B cell (primary cell): ENCODE measurements around the gene RIPOR3. TPM values are rescaled to one million over a fixed set of nuclear protein-coding genes. Genes with fewer than 3 reads are reported as not detected.

Experiments
- ATAC-seq: fragments of 200-7000 bp; cut with Tn5 transposase; one replicate; pipeline ENCODE4 v1.10.0; 2021; ENCODE audit warnings: low read depth, mild to moderate bottlenecking, moderate number of reproducible peaks, moderate library complexity
- CTCF ChIA-PET: fragments of 350-600 bp; sonication (Branson Sonifier 250); formaldehyde crosslinking; loops from one replicate; lab custom pipeline; 2021; ENCODE audit warnings: antibody characterized with exemption, inconsistent platforms; lab: Charles Lee
- POLR2A ChIA-PET: fragments of 350-600 bp; sonication (Branson Sonifier 250); formaldehyde crosslinking; loops from one replicate; lab custom pipeline; 2021; ENCODE audit warnings: antibody characterized with exemption; lab: Charles Lee
- DNase-seq: peaks from one replicate; pipeline ENCODE4 v3.0.0; 2013
- H2AFZ ChIP-seq: 2 replicates; pipeline ENCODE4 v1.6.1; 2012; ENCODE audit warnings: mild to moderate bottlenecking, low read depth, low read length; ENCODE audit not compliant: insufficient read depth, poor library complexity, severe bottlenecking
- H3K27ac ChIP-seq, 2 donors: 1 replicate in 1 of 2; 2 replicates in 1 of 2; pipeline ENCODE4 v1.5.1; 2012 to 2013; ENCODE audit warnings: low read length in 2 of 2, mild to moderate bottlenecking in 2 of 2, moderate library complexity in 1 of 2
- H3K27me3 ChIP-seq, 4 experiments: fragments of 200-600 bp in 1 of 4; sonication (generic) in 1 of 4; replicated peaks in 1 of 4; 1 replicate in 2 of 4; 2 replicates in 2 of 4; pipeline versions ENCODE4 v1.6.1 to v1.7.0; 2013 to 2016; ENCODE audit warnings: low read length in 3 of 4, mild to moderate bottlenecking in 2 of 4, mixed read lengths in 1 of 4, moderate library complexity in 1 of 4; ENCODE audit not compliant: insufficient read depth in 4 of 4, control insufficient read depth in 3 of 4; ENCODE audit errors: control extremely low read depth in 1 of 4
- H3K36me3 ChIP-seq, 2 experiments: replicated peaks in 1 of 2; 1 replicate in 1 of 2; 2 replicates in 1 of 2; pipeline versions ENCODE4 v1.6.1 to v1.7.1; 2013; ENCODE audit warnings: low read length in 1 of 2; ENCODE audit not compliant: insufficient read depth in 2 of 2, control insufficient read depth in 1 of 2; ENCODE audit errors: control extremely low read depth in 1 of 2, extremely low read depth in 1 of 2
- H3K4me1 ChIP-seq, 2 donors: fragments of 200-600 bp in 1 of 2; sonication (generic) in 1 of 2; 1 replicate in 1 of 2; 2 replicates in 1 of 2; pipeline versions ENCODE4 v1.5.1 to v1.6.1; 2013 to 2017; ENCODE audit warnings: low read length in 2 of 2; ENCODE audit not compliant: control insufficient read depth in 2 of 2, insufficient read depth in 2 of 2
- H3K4me2 ChIP-seq: replicated peaks from 2 replicates; pipeline ENCODE3; 2012; ENCODE audit warnings: mild to moderate bottlenecking, low read depth, low read length; ENCODE audit not compliant: poor library complexity, severe bottlenecking
- H3K4me3 ChIP-seq, 5 experiments: fragments of 200-600 bp in 1 of 5; sonication (generic) in 1 of 5; 1 replicate in 3 of 5; 2 replicates in 2 of 5; pipeline versions ENCODE4 v1.5.1 to v1.7.0; 2011 to 2016; ENCODE audit warnings: low read length in 4 of 5, mild to moderate bottlenecking in 4 of 5, low read depth in 2 of 5, control low read depth in 1 of 5, moderate library complexity in 1 of 5; ENCODE audit not compliant: insufficient read depth in 1 of 5; ENCODE audit errors: control extremely low read depth in 1 of 5, extremely low read depth in 1 of 5
- H3K79me2 ChIP-seq: fragments of 200-600 bp; sonication (generic); one replicate; pipeline ENCODE4 v1.6.0; 2016; ENCODE audit warnings: low read length; ENCODE audit not compliant: control insufficient read depth, insufficient read depth
- H3K9ac ChIP-seq: fragments of 200-600 bp; sonication (generic); 2 replicates; pipeline ENCODE4 v1.6.1; 2017; ENCODE audit warnings: mild to moderate bottlenecking, low read length, moderate library complexity
- H3K9me3 ChIP-seq, 3 donors: one replicate each; pipeline versions ENCODE4 v1.6.1 to v1.7.1; 2013; ENCODE audit warnings: low read length in 2 of 3; ENCODE audit not compliant: control insufficient read depth in 2 of 3, insufficient read depth in 1 of 3; ENCODE audit errors: control extremely low read depth in 1 of 3
- H4K20me1 ChIP-seq: 2 replicates; pipeline ENCODE4 v1.6.0; 2012; ENCODE audit warnings: mild to moderate bottlenecking, low read length; ENCODE audit not compliant: insufficient read depth, control insufficient read depth, poor library complexity, severe bottlenecking
- H3K27ac Mint-ChIP-seq: one replicate; pipeline ENCODE4 v1.8.0; 2021; ENCODE audit warnings: mixed read lengths
- H3K27me3 Mint-ChIP-seq: one replicate; pipeline ENCODE4 v1.8.0; 2021; ENCODE audit warnings: mixed read lengths
- H3K4me1 Mint-ChIP-seq: one replicate; pipeline ENCODE4 v1.8.0; 2021; ENCODE audit warnings: mixed read lengths
- H3K4me3 Mint-ChIP-seq: one replicate; pipeline ENCODE4 v1.8.0; 2021; ENCODE audit warnings: mixed read lengths
- H3K9me3 Mint-ChIP-seq: one replicate; pipeline ENCODE4 v1.8.0; 2022; ENCODE audit warnings: mixed read lengths; ENCODE audit not compliant: insufficient read depth
- CTCF ChIP-seq: fragments of 200-600 bp; IDR thresholded peaks from one replicate; pipeline ENCODE4 v1.8.0; 2022; ENCODE audit warnings: antibody characterized with exemption, mild to moderate bottlenecking
- EZH2 ChIP-seq: IDR thresholded peaks from 2 replicates; pipeline ENCODE4 v1.6.1; 2012; ENCODE audit warnings: borderline replicate concordance, low read depth, mild to moderate bottlenecking, moderate library complexity, low read length; ENCODE audit not compliant: insufficient read depth, poor library complexity, severe bottlenecking
- WGBS: methylation state at CpG from one replicate; pipeline ENCODE4 v1.1.5; 2013; ENCODE audit warnings: missing lambda C conversion rate; ENCODE audit not compliant: insufficient coverage; 5-methylcytosine and 5-hydroxymethylcytosine counted together
- intact Hi-C: fragments of 100-400 bp; cut with micrococcal nuclease; formaldehyde crosslinking; loops from one replicate; pipeline ENCODE4 v1.10.0; 2022
- polyA plus RNA-seq: library from polyadenylated mRNA; depleted of rRNA; stranded (reverse); fragments of >200 nt; gene quantifications from 2 replicates; pipeline ENCODE4 v1.2.3, GENCODE V29; 2012
- total RNA-seq, 2 donors: library from RNA; stranded (reverse); fragments of 120-200 nt in 1 of 2; gene quantifications; 1 replicate in 1 of 2; 2 replicates in 1 of 2; pipeline versions ENCODE4 v1.2.3 to v1.2.4, GENCODE V29; 2013 to 2022

The RIPOR3 gene
- total and polyA plus RNA-seq, 2 donors (not counting 1 experiment from before 2014, with no cell fraction given), result 0.09 to 0.27 TPM

- Histone ChIP-seq H3K4me3 (no peak overlapping the region), H3K27ac (peak overlapping the region; percentile 40 to 75), H3K4me1 (peaks cover 70 to 72% of the 10 kb centered on the region in 2 donors), H3K36me3 (peaks cover 9 to 13% of the 10 kb centered on the region in 2 experiments), H3K9me3 (peaks cover 3 to 5% (median 4%) of the 10 kb centered on the region in 3 donors), H3K9ac (no peak overlapping the region), H4K20me1 (peaks cover 8% of the 10 kb centered on the region), H3K4me2 (peak overlapping the region; percentile 48), H3K79me2 (peaks cover 99% of the 10 kb centered on the region), H2AFZ (no peak overlapping the region), H3K27me3 (no peaks in the 10 kb centered on the region)
- Mint-ChIP-seq H3K4me1 (peaks cover 39% of the 10 kb centered on the region), H3K4me3 (peak overlapping the region; percentile 53), H3K9me3 (no peaks in the 10 kb centered on the region), H3K27me3 (no peaks in the 10 kb centered on the region), H3K27ac (peak overlapping the region; percentile 90)
- no peak for TF ChIP-seq CTCF
- TF ChIP-seq EZH2, result no peak
- CTCF ChIA-PET, result interaction anchor here (0.8 to 8.8 kb wide), 9 partner anchors 9 to 363 kb away, joined by 3 to 79 read pairs (median 4); partner anchors contain the start of gene PTPN1
- DNase-seq, result no peak
- WGBS, result no CpG with 5 or more reads among the region's 4 CpGs
- ATAC-seq, result no peak
- POLR2A ChIA-PET, result interaction anchor here (0.7 to 1.5 kb wide), 3 partner anchors 10 to 19 kb away, joined by 3 to 10 read pairs (median 5); no protein-coding TSS in a partner anchor
- intact Hi-C loops, result no loop called here
These were observed 140.1 kb downstream of the RIPOR3 start for GRCh38 chr20:50551288-50551687.

GRCh38 chr20:50550531-50550930, 140.8 kb downstream of the RIPOR3 start:
- Histone ChIP-seq H3K4me3 (peak overlapping the region in 1 of 5 experiments; percentile 14), H2AFZ (no peak overlapping the region), H3K9ac (peak overlapping the region; percentile 1), H3K27me3 (no peaks in the 10 kb centered on the region), H3K27ac (peak overlapping the region; percentile 40 to 75), H3K4me2 (peak overlapping the region; percentile 37), H3K4me1 (peaks cover 75 to 76% of the 10 kb centered on the region in 2 donors), H3K79me2 (peaks cover 99% of the 10 kb centered on the region), H3K9me3 (peaks cover 3 to 4% (median 4%) of the 10 kb centered on the region in 3 donors), H3K36me3 (peaks cover 7 to 12% of the 10 kb centered on the region in 2 experiments), H4K20me1 (peaks cover 8% of the 10 kb centered on the region)
- DNase-seq, result no peak
- no peak for ATAC-seq
- TF ChIP-seq EZH2 (no peak), CTCF (no peak)
- H3K4me3 Mint-ChIP-seq, result peak overlapping the region; percentile 18
- peaks cover 40% of the 10 kb centered on the region for H3K4me1 Mint-ChIP-seq
- WGBS, result 100% methylated on average over 1 of the region's 2 CpGs
- ChIA-PET CTCF (interaction anchor here (0.9 to 8.8 kb wide), 9 partner anchors 10 to 67 kb away, joined by 3 to 79 read pairs (median 5); partner anchors contain the start of gene PTPN1), POLR2A (interaction anchor here (0.6 to 1.5 kb wide), 3 partner anchors 9 to 27 kb away, joined by 3 to 5 read pairs (median 3); no protein-coding TSS in a partner anchor)
- intact Hi-C loops, result no loop called here
- H3K9me3 Mint-ChIP-seq, result no peaks in the 10 kb centered on the region
- H3K27ac Mint-ChIP-seq, result peak overlapping the region; percentile 90
- no peaks in the 10 kb centered on the region for H3K27me3 Mint-ChIP-seq
